GM21528 (cell line): ENCODE data around the gene KCNJ16.

Experiments
- ATAC-seq: cut with Tn5 transposase; IDR thresholded peaks from one replicate; pipeline ENCODE4 v1.9.1; 2021; ENCODE audit warnings: mild to moderate bottlenecking, moderate library complexity; ENCODE audit not compliant: unreplicated experiment, low FRiP score

Gene KCNJ16

DNA sequence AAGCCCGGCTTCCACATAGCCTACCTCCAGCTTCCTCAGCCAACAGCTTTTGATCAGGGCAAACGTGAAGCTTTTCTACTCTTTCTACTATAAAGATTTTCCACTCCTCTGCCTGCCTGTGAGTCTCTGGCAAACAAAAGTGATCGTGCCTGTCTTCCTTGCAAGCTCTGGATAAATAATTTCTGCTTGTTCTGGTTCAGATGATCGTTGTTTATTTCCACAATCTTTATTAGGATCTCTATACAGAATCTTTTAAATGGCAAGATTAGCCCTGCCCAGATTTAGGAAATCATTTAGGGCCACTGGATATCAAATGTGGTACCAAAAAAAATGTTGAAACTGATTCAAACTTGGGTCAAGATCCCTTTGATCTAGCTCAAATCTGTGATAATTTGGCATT is 20.4 kb downstream of the KCNJ16 start:
- ATAC-seq = no peak

DNA sequence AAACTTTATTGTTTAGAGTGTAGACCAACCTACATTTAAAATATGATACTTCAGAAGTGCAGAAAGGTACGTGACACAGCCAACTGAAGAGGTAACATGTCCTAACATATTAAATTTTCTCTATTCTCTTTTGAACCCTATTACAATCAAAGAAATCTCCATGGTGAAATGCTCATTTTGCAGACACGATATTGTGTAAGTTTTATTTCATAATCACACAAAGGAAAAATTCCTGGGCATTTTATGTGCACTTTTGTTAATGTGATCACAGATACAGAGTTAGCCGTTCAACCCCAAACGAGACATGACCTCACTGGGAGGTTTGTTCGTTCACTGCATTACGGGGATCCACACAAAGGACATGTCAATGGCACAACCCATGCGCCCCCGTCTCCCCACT is 21.8 kb downstream of the KCNJ16 start:
- no peak for ATAC-seq

DNA sequence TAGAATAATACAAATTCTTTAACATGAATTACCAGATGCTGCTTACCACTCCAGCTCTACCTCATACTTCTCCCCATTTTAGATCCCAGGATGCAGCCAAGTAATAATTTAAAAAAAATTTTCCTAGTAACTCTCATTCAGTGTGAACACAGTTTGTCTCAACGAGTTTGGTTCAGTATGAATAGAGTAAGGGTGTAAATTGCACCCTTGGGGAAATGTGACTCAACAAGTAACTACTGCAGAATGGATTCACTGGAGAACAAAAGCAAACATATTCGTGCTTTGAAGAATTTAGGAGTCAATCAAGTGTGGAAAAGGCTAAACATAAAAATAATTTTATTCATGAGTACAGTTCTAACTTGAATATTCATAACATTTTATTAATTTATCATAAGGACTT is 23.0 kb downstream of the KCNJ16 start:
- ATAC-seq = no peak

DNA sequence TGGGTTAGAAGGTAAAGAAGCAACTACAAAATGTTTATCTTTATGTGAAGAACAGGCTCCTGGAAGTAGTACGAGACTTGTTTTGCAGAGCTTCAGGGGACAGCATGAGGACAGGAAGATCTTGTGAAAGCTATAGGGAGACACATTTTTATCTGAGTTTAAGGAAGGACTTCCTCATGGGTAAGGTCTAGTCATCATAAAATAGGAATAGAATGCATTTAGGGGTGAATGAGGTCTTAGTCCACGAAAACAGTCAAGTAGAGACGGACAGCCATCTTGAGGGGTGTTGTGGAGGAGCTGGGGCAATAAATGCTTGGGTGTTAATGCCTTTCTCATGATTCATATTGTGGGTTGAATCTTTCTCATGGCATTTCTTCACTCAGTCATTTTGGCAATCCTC is 24.3 kb downstream of the KCNJ16 start:
- no peak for ATAC-seq

DNA sequence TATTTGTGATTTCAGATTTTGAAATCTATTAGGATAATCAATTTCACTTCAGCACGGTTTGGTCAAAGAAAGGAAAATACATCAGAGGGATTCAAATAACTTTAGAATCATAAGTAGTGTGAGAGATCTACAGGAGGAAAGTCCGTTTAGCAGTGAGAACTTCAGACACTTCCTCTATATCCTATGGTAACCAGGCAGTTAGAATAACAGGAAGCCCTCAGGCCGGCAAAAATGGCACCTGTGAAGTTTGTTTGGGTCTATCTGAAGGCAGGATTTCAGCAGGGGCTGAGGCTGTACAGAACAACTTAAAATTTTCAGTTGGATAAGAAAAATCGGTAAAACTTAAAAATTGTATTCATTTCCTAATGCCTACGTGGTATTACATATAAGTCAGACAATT is 24.9 kb downstream of the KCNJ16 start:
- ATAC-seq = no peak

DNA sequence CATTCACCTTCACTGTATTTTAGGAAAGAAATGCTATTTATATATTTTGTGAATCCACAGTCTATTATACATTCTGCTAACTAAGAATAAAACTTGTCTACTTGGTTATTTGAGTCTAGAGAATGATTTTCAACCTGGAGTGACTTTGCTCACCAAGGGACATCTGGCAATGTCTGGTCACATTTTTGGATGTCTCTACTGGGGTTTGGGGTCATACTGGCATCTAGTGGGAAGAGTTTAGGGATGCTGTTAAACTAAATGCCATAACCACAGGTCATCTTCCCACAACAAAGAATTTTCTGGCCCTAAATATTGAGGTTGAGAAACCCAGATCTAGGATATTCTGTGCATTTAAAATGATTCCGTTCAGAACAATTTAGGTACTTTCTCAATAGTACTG is 26.0 kb downstream of the KCNJ16 start:
- no peak for ATAC-seq

DNA sequence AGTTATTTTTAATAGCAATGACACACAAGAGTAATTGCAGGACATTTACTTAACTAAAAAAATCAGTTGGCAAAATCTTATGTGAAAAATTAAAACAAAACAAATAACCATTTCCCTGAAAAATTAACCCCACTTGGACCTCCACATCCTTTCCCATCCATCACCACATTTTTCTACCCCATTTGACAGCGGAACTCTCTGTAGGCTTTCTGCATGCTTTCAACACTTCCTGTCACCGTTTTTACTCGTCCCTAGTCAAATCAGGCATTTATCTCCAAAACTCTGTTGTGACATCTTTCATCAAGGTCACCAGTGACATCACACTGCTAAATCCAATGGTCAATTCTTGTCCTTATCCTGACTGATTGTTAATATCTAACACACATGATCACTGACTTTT is 27.5 kb downstream of the KCNJ16 start:
- ATAC-seq = no peak

DNA sequence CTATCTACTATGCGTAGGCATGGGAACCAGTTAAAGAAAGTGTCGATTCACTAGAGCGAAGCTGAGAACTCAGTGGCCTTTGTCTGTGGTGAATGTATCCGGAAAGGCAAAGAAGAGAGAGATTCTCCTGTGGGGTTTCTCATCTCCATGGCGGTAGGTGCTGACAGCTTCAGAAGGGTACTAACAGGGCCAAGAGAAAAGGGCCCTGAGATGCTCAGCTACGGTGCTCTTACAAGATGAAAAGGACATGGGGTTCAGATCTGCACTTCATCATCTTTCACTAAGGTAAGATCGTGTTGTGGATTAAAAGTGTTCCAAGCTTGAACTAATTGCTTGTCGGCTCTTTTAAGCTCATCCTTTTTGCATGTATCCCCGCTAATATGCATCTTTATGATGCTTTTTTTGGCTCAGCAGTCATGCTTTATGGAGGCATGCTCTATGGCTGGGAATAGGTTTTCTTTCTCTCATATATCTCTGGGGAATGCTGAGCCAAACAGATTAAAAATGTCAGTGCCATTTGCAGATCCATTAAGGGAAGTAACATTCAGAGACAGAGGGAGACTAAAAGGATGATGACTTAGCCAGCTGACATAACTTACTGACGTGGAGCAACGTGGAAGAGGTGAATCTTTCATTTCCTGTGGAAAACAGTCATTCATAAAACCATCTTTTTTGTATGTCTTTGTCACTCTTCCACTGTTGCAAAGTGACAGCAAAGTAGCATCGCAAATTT is 29.9 kb downstream of the KCNJ16 start:
- no peak for ATAC-seq

DNA sequence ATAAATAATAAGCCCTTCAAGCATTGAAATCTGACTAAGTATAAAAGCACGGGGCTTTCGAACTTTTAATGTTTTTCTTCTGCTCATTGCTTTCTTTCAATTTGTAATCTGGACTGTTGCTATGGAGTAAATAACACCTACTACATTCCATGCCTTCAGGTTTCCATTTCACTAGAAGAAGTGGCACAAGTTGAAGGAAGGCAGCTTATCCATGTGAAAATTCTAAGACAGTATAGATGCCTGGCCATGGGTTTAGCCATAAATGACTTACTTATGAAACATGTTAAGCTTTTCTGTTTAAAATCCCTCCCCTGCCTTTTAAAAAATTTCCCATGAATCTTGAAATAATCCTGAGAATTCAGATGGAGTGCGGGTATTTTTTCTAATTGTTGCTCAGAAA is 30.6 kb downstream of the KCNJ16 start:
- ATAC-seq = no peak

DNA sequence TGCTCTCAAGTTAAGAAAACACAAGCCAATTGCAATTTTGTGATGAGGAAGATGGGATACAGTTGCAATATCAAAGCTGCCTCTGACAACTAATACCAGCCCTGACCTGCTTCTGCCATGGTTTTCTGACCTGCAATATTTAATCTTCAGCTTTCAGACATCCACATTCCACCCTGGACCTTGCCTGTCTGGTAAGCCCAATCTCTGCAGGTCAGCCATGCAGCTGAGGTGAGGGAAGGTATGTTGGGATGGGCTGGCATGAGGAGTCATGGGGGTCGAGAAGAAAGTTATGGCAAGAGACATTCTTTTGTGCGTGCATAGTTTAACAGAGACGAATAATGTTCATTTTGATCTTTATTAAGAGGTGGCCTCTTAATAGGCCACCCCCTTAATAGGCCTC is 31.5 kb downstream of the KCNJ16 start:
- no peak for ATAC-seq

DNA sequence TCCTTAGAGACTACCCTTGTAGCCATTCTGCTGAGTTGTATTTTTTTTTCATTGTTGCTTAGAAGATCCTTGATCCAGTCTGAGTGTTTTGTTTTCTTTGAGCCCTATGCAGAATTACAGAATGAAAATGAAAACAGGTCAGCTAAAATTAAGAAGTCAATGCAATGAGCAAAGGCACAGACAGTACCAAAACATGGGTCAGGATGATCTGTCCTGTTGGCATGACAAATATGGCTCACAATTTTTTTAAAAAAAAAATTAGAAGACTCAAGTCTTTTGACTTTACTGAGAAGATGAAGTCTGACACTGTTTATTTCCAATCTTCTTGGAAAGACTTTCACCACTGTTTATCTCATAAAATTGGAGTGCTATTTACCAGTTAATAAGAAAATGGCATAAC is 32.4 kb downstream of the KCNJ16 start:
- no peak for ATAC-seq

DNA sequence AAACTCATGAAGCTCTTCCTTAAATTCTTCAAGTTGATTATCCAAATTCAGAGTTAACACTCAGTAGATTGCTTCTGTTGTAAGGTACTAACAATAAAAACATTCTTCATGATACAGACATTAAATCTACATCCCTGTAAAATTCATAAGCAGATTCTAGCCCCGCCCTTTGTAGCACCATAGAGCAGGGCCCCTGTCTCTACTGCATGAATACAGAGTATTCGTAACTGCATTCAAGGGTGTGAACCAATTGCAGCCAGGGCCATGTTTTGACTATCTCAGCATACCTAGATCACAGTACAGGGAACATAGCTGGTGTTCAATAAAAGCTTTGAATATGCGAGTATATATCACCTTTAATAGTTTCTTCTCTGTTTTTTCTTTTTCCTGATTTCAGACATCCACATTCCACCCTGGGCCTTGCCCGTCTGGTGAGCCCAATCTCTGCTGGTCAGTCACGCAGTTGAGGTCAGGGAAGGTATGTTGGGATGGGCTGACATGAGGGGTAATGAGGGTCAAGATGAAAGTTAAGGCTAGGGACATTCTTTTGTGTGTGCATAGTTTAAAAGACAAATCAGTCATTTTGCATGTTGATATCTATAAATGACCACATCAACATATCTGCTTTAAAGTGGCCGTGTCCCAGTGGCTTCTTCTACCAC is 33.0 kb downstream of the KCNJ16 start:
- no peak for ATAC-seq

DNA sequence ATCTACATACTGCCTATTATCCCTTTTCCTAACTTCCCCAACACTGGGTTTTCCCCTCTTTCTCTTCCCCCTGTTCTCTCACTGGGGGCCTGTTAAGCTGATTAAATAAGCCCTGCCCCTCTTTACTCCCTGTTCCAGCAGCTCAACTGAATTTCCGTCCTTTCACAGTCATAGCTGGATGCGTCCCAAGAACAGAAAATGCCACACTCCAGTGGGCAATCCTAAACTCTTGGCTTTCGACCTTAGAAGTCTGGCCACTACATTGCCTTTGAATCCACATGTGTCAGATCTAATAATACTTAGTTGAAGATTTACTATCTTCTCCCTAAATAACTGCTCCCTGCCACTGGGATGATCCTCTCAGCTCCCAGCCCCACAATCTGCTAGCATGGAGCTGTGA is 34.5 kb downstream of the KCNJ16 start:
- ATAC-seq = no peak

DNA sequence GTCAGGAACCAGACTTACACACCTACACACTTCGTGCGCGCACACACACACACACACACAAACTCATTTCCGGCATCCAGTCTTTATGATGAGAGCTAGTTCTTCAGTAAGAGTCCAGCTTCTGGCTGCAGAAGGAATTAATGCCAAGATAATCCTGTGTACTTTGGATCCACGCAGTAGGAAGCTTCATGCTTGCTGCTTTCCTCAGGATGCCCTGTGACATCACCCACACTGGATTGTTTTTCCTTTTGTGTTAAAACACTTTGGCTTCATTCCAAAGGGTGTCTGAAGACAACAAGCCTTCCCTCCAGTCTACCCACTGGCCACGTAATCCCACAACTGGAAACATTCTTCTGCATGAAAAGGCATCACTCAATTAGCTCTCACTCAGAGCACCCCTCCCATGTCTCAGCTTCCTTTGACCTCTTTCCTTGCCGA is 35.4 kb downstream of the KCNJ16 start:
- ATAC-seq = no peak

DNA sequence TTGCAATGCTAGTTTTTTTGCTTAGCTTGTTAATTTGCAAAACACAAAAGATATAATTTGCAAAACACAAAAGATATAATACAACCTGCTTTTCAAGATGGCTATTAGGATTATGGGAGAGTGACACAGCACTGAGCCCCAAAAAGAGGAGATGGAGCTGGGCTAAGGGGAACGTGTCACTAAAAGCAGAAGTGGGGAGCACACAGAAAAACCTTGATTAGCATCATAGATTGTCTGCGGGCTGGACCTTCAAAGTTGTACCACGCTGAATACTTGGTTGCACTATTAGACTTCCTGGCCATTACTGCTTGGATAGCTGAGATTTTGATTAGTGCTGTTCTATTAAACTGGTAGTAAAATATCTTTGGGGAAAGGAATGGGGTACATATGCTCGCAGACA is 36.2 kb downstream of the KCNJ16 start:
- no peak for ATAC-seq

DNA sequence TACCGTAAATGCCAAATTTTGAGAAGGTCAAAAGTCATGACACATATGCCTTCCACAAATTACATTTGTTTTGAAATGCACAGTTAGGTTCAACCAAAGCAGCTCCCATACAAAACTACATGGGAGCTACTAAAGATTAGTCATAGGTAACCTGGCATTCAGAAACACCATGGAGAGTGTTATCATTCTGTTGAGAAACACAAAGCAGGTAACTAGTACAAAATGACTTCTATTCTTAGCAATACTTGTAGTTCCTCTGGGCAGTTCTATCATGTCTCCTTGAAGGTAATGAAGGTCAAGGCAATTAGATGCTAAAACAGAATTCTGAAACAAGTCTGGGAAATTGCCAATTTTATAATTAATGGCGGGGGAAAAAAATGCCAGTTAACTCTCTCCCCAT is 39.4 kb downstream of the KCNJ16 start:
- no peak for ATAC-seq

DNA sequence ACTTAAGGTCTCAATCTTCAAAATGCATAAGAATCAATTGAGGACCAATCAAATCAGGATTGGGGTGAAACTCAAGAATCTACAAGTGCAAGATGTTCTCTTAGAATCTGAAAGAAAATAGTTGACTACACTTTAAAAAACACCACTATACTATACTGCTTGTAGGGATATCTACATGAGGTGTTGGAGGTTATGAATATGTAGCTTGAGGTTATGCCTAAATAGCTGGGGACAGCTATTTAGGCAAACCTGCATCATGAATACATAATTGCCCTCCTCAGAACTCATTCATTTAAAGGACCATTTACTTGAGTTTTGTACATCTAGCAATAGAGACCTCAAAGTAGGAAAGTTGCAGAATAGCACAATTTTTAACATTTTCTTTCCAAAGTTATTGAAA is 40.1 kb downstream of the KCNJ16 start:
- ATAC-seq = no peak

DNA sequence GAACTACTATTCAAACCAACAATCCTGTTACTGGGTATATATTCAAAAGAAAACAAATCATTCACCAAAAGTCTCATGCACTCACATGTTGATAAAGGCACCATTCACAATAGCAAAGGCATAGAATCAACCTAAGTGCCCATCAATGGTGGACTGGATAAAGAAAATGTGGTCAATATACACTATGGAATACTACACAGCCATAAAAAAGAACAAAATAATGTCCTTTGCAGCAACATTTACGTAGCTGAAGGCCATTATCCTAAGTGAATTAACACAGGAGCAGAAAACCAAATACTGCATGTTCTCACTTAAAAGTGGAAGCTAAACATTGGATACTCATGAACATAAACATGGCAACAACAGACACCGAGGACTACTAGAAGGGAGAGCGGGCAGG is 41.9 kb downstream of the KCNJ16 start:
- no peak for ATAC-seq

DNA sequence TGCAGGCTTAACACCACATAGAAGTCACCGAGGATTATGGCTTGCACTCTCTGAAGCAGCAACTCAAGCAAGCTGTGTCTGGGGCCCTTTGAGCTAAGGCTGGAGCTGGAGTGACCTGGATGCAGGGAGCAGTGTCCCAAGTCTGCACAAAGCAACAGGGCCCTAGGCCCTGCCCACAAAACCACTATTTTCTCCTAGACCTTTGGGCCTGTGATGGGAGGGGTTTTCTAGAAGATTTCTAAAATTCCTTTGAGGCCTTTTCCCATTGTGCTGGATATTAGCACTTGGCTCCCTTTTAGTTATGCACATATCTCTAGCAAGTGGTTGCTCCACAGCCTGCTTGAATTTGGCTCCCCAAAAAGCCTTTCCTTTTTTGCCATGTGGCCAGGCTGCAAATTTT is 44.5 kb downstream of the KCNJ16 start:
- ATAC-seq = no peak

DNA sequence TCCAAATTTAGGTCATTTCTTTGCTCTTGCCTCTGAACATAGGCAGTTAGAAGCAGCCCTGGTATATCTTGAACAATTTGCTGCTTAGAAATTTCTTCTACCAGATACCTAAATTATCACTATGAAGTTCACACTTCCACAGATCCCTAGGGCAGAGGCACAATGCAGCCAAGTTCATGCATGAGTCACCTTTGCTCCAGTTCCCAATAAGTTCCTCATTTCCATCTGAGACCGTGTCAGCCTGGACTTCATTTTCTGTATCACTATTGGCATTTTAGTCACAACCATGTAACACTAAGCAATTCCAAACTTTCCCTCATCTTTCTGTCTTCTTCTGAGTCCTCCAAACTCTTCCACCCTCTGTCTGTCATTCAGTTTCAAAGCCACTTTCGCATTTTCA is 45.0 kb downstream of the KCNJ16 start:
- no peak for ATAC-seq

DNA sequence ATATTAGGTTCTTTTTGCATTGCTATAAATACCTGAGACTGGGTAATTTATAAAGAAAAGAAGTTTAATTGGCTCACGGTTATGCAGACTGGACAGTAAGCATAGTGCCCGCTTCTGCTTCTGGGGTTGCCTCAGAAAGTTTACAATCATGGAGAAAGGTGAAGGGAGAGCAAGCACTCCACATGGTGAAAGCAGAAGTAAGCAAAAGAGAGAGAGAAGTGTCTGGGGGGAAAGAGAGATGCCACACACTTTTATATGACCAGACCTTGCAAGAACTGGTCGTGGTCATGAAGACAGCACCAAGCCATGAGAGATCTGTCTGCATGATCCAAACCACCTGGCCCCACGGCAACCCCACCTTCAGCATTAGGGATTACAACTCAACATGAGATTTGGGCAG is 45.4 kb downstream of the KCNJ16 start:
- ATAC-seq = no peak

DNA sequence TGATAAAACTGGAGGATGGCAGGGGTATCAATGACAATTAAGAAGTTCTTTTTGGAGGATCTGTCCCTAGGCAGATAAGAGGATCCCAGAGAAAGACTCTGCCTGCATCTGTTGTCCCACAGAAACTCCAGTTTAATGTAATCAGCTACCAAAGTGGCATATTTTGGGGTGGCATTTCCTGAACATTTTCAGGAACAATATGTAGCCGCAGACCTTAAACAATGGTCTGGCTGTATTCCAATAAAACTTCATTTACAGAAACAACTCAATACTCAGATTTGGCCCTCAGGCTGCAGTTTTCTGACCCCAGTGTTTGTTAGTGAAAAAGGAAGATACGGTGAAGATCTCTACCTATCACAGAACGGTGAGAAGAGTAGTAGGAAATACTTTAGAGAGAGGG is 46.1 kb downstream of the KCNJ16 start:
- no peak for ATAC-seq
